A673 (cell line): Measurements from ENCODE around the gene PPP1R14B. TPM values are rescaled to one million over a fixed set of nuclear protein-coding genes. Genes with fewer than 3 reads are reported as not detected.
A peak's percentile ranks its signal among the peaks of the same experiment; 100 is the strongest.

Experiments used
- BruUV-seq: library from RNA; stranded (reverse); fragments of 400-500 nt; replicated peaks from 2 replicates; lab custom pipeline; 2021; lab: Mats Ljungman, UMichigan
- CTCF ChIA-PET: fragments of 300-600 bp; sonication (Branson Sonifier 250); formaldehyde crosslinking; loops from one replicate; lab custom pipeline; 2022; ENCODE audit warnings: antibody characterized with exemption; lab: Charles Lee
- POLR2A ChIA-PET: fragments of 300-600 bp; sonication (Branson Sonifier 250); formaldehyde crosslinking; loops from one replicate; lab custom pipeline; 2022; ENCODE audit warnings: antibody characterized with exemption; ENCODE audit not compliant: low non-redundant PET; lab: Charles Lee
- DNase-seq: peaks from one replicate; pipeline ENCODE4 v3.0.0-alpha.2; 2015; ENCODE audit warnings: low spot score
- H3K27ac ChIP-seq: fragments of 200-600 bp; sonication (generic); 2 replicates; pipeline ENCODE4 v1.5.1; 2016; ENCODE audit warnings: mixed run types, low read depth, mild to moderate bottlenecking, mixed read lengths, antibody characterized with exemption, low read length; ENCODE audit not compliant: poor library complexity, severe bottlenecking
- H3K27me3 ChIP-seq: fragments of 200-600 bp; sonication (generic); replicated peaks from 2 replicates; pipeline ENCODE4 v1.6.1; 2017; ENCODE audit warnings: mixed run types, low read depth, mild to moderate bottlenecking, mixed read lengths, antibody characterized with exemption, low read length; ENCODE audit not compliant: insufficient read depth, poor library complexity
- H3K36me3 ChIP-seq: fragments of 200-600 bp; sonication (generic); 2 replicates; pipeline ENCODE4 v1.6.1; 2016; ENCODE audit warnings: mixed run types, mild to moderate bottlenecking, mixed read lengths, antibody characterized with exemption, low read length; ENCODE audit not compliant: insufficient read depth, poor library complexity, severe bottlenecking
- H3K4me1 ChIP-seq: fragments of 200-600 bp; sonication (generic); 2 replicates; pipeline ENCODE4 v1.6.1; 2017; ENCODE audit warnings: mixed run types, mild to moderate bottlenecking, mixed read lengths, antibody characterized with exemption, low read length; ENCODE audit not compliant: insufficient read depth, poor library complexity, severe bottlenecking
- H3K4me3 ChIP-seq: fragments of 200-600 bp; sonication (generic); 2 replicates; pipeline ENCODE4 v1.5.1; 2016; ENCODE audit warnings: low read depth, mixed run types, mild to moderate bottlenecking, mixed read lengths, low read length; ENCODE audit not compliant: poor library complexity, severe bottlenecking
- H3K9me3 ChIP-seq: fragments of 200-600 bp; sonication (generic); 2 replicates; pipeline ENCODE4 v1.6.1; 2016; ENCODE audit warnings: mixed run types, low read depth, mild to moderate bottlenecking, mixed read lengths, antibody characterized with exemption, low read length; ENCODE audit not compliant: poor library complexity, severe bottlenecking
- CTCF ChIP-seq: fragments of 300-800, 200-600 bp; sonication (generic); conservative IDR thresholded peaks from 2 replicates; pipeline ENCODE4 v1.5.1; 2017; ENCODE audit warnings: low read depth, mild to moderate bottlenecking, antibody characterized with exemption, low read length, moderate library complexity, mixed read lengths
- EZH2 ChIP-seq: fragments of 200-600 bp; sonication (generic); IDR thresholded peaks from 2 replicates; pipeline ENCODE4 v1.6.1; 2017; ENCODE audit warnings: borderline replicate concordance, low read depth, mild to moderate bottlenecking, mixed read lengths, antibody characterized with exemption, low read length; ENCODE audit not compliant: poor library complexity, severe bottlenecking
- intact Hi-C: fragments of 100-400 bp; cut with micrococcal nuclease; formaldehyde crosslinking; loops from one replicate; pipeline ENCODE4 v1.10.0; 2022; ENCODE audit not compliant: unreplicated experiment
- total RNA-seq: library from RNA; stranded (reverse); gene quantifications from 2 replicates; pipeline ENCODE4 v1.2.3, GENCODE V29; 2021

The PPP1R14B gene
- total RNA-seq, 1 experiment from 2014 or later, result 378 TPM

- DNase-seq, result no peak
- POLR2A ChIA-PET, result interaction anchor here (0.5 kb wide), 1 partner anchor 686 kb away, joined by 3 read pairs; no protein-coding TSS in a partner anchor
- Histone ChIP-seq H3K36me3 (peaks cover 13% of the 10 kb centered on the region), H3K27ac (peak overlapping the region; percentile 66), H3K4me3 (peak overlapping the region; percentile 79), H3K9me3 (no peaks in the 10 kb centered on the region), H3K27me3 (no peaks in the 10 kb centered on the region), H3K4me1 (peaks cover 27% of the 10 kb centered on the region)
- BruUV-seq, result no TSS peak
- CTCF ChIA-PET, result interaction anchor here (1.1 kb wide), 1 partner anchor 104 kb away, joined by 4 read pairs; no protein-coding TSS in a partner anchor
- TF ChIP-seq CTCF (no peak), EZH2 (no peak)
- intact Hi-C loops, result no loop called here
Observed at GRCh38 chr11:64250415-64251015, 3.8 kb upstream of the PPP1R14B start.

GRCh38 chr11:64249563-64250414 is 3.0 kb upstream of the PPP1R14B start:
- CTCF ChIA-PET, result interaction anchor here (1.1 to 2.0 kb wide), 2 partner anchors 45 to 105 kb away, joined by 4 to 6 read pairs; no protein-coding TSS in a partner anchor
- H3K4me3 ChIP-seq, result no peak overlapping the region
- H3K9me3 ChIP-seq, result no peaks in the 10 kb centered on the region
- H3K27ac ChIP-seq, result no peak overlapping the region
- H3K36me3 ChIP-seq, result peaks cover 7% of the 10 kb centered on the region
- no peak for TF ChIP-seq EZH2
- no peak for TF ChIP-seq CTCF
- peaks cover 27% of the 10 kb centered on the region for H3K4me1 ChIP-seq
- intact Hi-C loops, result loop anchor here (5.0 kb wide), 1 partner anchor 42 kb away; the partner anchor contains the start of gene FERMT3
- H3K27me3 ChIP-seq, result no peaks in the 10 kb centered on the region
- POLR2A ChIA-PET, result no interaction called here
- BruUV-seq, result no TSS peak
- DNase-seq, result no peak

- no peaks in the 10 kb centered on the region for H3K9me3 ChIP-seq
- TF ChIP-seq CTCF (no peak), EZH2 (no peak)
- H3K4me1 ChIP-seq, result peaks cover 31% of the 10 kb centered on the region
- POLR2A ChIA-PET, result no interaction called here
- no TSS peak for BruUV-seq
- peaks cover 3% of the 10 kb centered on the region for H3K36me3 ChIP-seq
- H3K4me3 ChIP-seq, result no peak overlapping the region
- no peak for DNase-seq
- CTCF ChIA-PET, result interaction anchor here (2.0 kb wide), 1 partner anchor 44 kb away, joined by 6 read pairs; no protein-coding TSS in a partner anchor
- intact Hi-C loops, result loop anchor here (5.0 kb wide), 1 partner anchor 42 kb away; the partner anchor contains the start of gene FERMT3
- no peaks in the 10 kb centered on the region for H3K27me3 ChIP-seq
- no peak overlapping the region for H3K27ac ChIP-seq
Observed at GRCh38 chr11:64249038-64249437, 2.3 kb upstream of the PPP1R14B start.
